Right lung (tissue), 10 donors: ENCODE measurements around the gene BTLA. TPM values are rescaled to one million over a fixed set of nuclear protein-coding genes. Genes with fewer than 3 reads are reported as not detected.
"Not testable (repeated sequence)": the region's sequence is repeated elsewhere in the genome, so short reads cannot be mapped to it uniquely, and the experiment has no call there.

ENCODE experiments used
- DNase-seq, 2 donors: peaks; one replicate each; pipeline ENCODE4 v3.0.0-alpha.2; 2013
- long read RNA-seq, 8 donors: transcript quantifications; one replicate each; lab custom pipeline, GENCODE V29; 2026
- polyA plus RNA-seq, 5 donors: library from polyadenylated mRNA; unstranded; fragments of 120-200 nt; gene quantifications; one replicate each; pipeline versions ENCODE4 v1.2.1 to v1.2.3, GENCODE V29; 2013; ENCODE audit warnings: inconsistent platforms in 1 of 5, low replicate concordance in 1 of 5; ENCODE audit not compliant: insufficient read length in 5 of 5, insufficient read depth in 1 of 5

Gene BTLA
- under 1 TPM; 0.31 to 0.81 (median 0.45) TPM for polyA plus RNA-seq
- long read RNA-seq, donor 1 = 0 reads
- long read RNA-seq, donor 2 = 0 reads
- long read RNA-seq, donor 3 = 0 reads
- long read RNA-seq, donor 4 = 0 reads
- long read RNA-seq, donor 5 = 0 reads
- long read RNA-seq, donor 6 = 0 reads
- long read RNA-seq, donor 7, partial matches to known transcripts = 0 of 1 reads
- long read RNA-seq, donor 7, other reads (novel, unspliced or antisense) = 0 of 1 reads
- long read RNA-seq, donor 8 = 0 reads

GRCh38 chr3:112498914-112499711 lies at the start of gene BTLA:
Gene BTLA (minus strand): TSS chr3:112499472. CDS start chr3:112499358, 114 bp downstream.
- DNase-seq = no peak

GRCh38 chr3:112546216-112546759 lies 47.0 kb upstream of the BTLA start:
- DNase-seq = no peak

GRCh38 chr3:112539825-112540650 lies 40.8 kb upstream of the BTLA start:
- no peak for DNase-seq

GRCh38 chr3:112531358-112531781 lies 32.1 kb upstream of the BTLA start:
- DNase-seq = no peak

GRCh38 chr3:112530573-112530972 lies 31.3 kb upstream of the BTLA start:
- no peak for DNase-seq

- not testable (repeated sequence) for DNase-seq
Observed at GRCh38 chr3:112524127-112524526, 24.9 kb upstream of the BTLA start.

GRCh38 chr3:112519424-112520001 lies 20.2 kb upstream of the BTLA start:
- peak; percentile 36 to 50 for DNase-seq

GRCh38 chr3:112518970-112519369 lies 19.7 kb upstream of the BTLA start:
- DNase-seq = not testable (repeated sequence)

- DNase-seq = no peak
Observed at GRCh38 chr3:112514527-112515128, 15.4 kb upstream of the BTLA start.

GRCh38 chr3:112512320-112512719 lies 13.0 kb upstream of the BTLA start:
- DNase-seq = no peak

GRCh38 chr3:112508860-112509259 lies 9.6 kb upstream of the BTLA start:
- DNase-seq = no peak

GRCh38 chr3:112508261-112508660 lies 9.0 kb upstream of the BTLA start:
- peak in 1 of 2 donors; percentile 14 for DNase-seq

- DNase-seq = no peak
Observed at GRCh38 chr3:112505907-112506306, 6.6 kb upstream of the BTLA start.

- DNase-seq = no peak
Observed at GRCh38 chr3:112504123-112504522, 4.9 kb upstream of the BTLA start.

- no peak for DNase-seq
Observed at GRCh38 chr3:112503304-112503972, 4.2 kb upstream of the BTLA start.

GRCh38 chr3:112500621-112501020 lies 1.3 kb upstream of the BTLA start:
- DNase-seq = no peak

GRCh38 chr3:112497897-112498548 lies 1.2 kb downstream of the BTLA start:
- no peak for DNase-seq

- no peak for DNase-seq
Observed at GRCh38 chr3:112496366-112497067, 2.8 kb downstream of the BTLA start.

- not testable (repeated sequence) for DNase-seq
Observed at GRCh38 chr3:112494448-112494767, 4.9 kb downstream of the BTLA start.
